ENCODE data around the gene CTF1. TPM values are rescaled to one million over a fixed set of nuclear protein-coding genes. Genes with fewer than 3 reads are reported as not detected.

The CTF1 gene
- polyA plus RNA-seq, 1 experiment: 22.2 TPM

GRCh38 chr16:30912794-30913412 is 16.5 kb downstream of the CTF1 start:
- Histone ChIP-seq H3K4me3 (ENCODE audit: low read depth, low read length) (no peak overlapping the region), H3K36me3 (ENCODE audit: control insufficient read depth, insufficient read depth, low read length) (no peaks in the 10 kb centered on the region), H3K27me3 (ENCODE audit: control insufficient read depth, insufficient read depth, low read length) (no peaks in the 10 kb centered on the region)
- TF ChIP-seq CTCF (IDR thresholded peaks at IDR 0.05; ENCODE audit: insufficient read depth, low read depth, low read length): no peak
- DNase-seq (ENCODE audit: low read depth): no peak
- POLR2A ChIA-PET: no interaction called here
- CTCF ChIA-PET: interaction anchor here (1.2 to 2.9 kb wide), 2 partner anchors 11 to 68 kb away, joined by 5 to 13 read pairs; no protein-coding TSS in a partner anchor

- CTCF ChIA-PET: interaction anchor here (2.9 kb wide), 1 partner anchor 13 kb away, joined by 13 read pairs; no protein-coding TSS in a partner anchor
- no peak for DNase-seq (ENCODE audit: low read depth)
- no peak for TF ChIP-seq CTCF (IDR thresholded peaks at IDR 0.05; ENCODE audit: insufficient read depth, low read depth, low read length)
- no peaks in the 10 kb centered on the region for H3K27me3 ChIP-seq (ENCODE audit: control insufficient read depth, insufficient read depth, low read length)
- POLR2A ChIA-PET: no interaction called here
- H3K36me3 ChIP-seq (ENCODE audit: control insufficient read depth, insufficient read depth, low read length): no peaks in the 10 kb centered on the region
- no peak overlapping the region for H3K4me3 ChIP-seq (ENCODE audit: low read depth, low read length)
Measured at GRCh38 chr16:30914830-30915229, 18.4 kb downstream of the CTF1 start.

GRCh38 chr16:30918614-30919013 is 22.2 kb downstream of the CTF1 start:
- no peaks in the 10 kb centered on the region for H3K36me3 ChIP-seq (ENCODE audit: control insufficient read depth, insufficient read depth, low read length)
- ChIA-PET CTCF (interaction anchor here (0.9 to 1.1 kb wide), 3 partner anchors 27 to 83 kb away, joined by 3 to 4 read pairs (median 3); no protein-coding TSS in a partner anchor), POLR2A (no interaction called here)
- H3K27me3 ChIP-seq (ENCODE audit: control insufficient read depth, insufficient read depth, low read length): no peaks in the 10 kb centered on the region
- no peak for TF ChIP-seq CTCF (IDR thresholded peaks at IDR 0.05; ENCODE audit: insufficient read depth, low read depth, low read length)
- DNase-seq (ENCODE audit: low read depth): no peak
- H3K4me3 ChIP-seq (ENCODE audit: low read depth, low read length): no peak overlapping the region

GRCh38 chr16:30920891-30921290 is 24.5 kb downstream of the CTF1 start:
- TF ChIP-seq CTCF (IDR thresholded peaks at IDR 0.05; ENCODE audit: insufficient read depth, low read depth, low read length): no peak
- POLR2A ChIA-PET: no interaction called here
- H3K36me3 ChIP-seq (ENCODE audit: control insufficient read depth, insufficient read depth, low read length): no peaks in the 10 kb centered on the region; the same call in 1 of the 2 replicates
- no peak for DNase-seq (ENCODE audit: low read depth)
- no peaks in the 10 kb centered on the region for H3K27me3 ChIP-seq (ENCODE audit: control insufficient read depth, insufficient read depth, low read length)
- H3K4me3 ChIP-seq (ENCODE audit: low read depth, low read length): no peak overlapping the region
- CTCF ChIA-PET: interaction anchor here (1.3 to 2.7 kb wide), 2 partner anchors 63 to 76 kb away, joined by 3 to 19 read pairs; no protein-coding TSS in a partner anchor

- POLR2A ChIA-PET: no interaction called here
- peak overlapping the region; percentile 57 for H3K4me3 ChIP-seq (ENCODE audit: low read depth, low read length)
- H3K36me3 ChIP-seq (ENCODE audit: control insufficient read depth, insufficient read depth, low read length): peaks cover 3% of the 10 kb centered on the region
- DNase-seq (ENCODE audit: low read depth): no peak
- no peak for TF ChIP-seq CTCF (IDR thresholded peaks at IDR 0.05; ENCODE audit: insufficient read depth, low read depth, low read length)
- no peaks in the 10 kb centered on the region for H3K27me3 ChIP-seq (ENCODE audit: control insufficient read depth, insufficient read depth, low read length)
- CTCF ChIA-PET: interaction anchor here (1.3 to 2.7 kb wide), 2 partner anchors 63 to 77 kb away, joined by 3 to 19 read pairs; no protein-coding TSS in a partner anchor
Measured at GRCh38 chr16:30921459-30921747, 25.0 kb downstream of the CTF1 start.
